Suppressor macrophage treated with lipopolysaccharide for 4 hours (primary cell): ENCODE data around the gene MPZL2.

ENCODE experiments used
- DNase-seq: peaks from one replicate; pipeline ENCODE4 v3.0.0-alpha.2; 2020

Gene MPZL2

DNA sequence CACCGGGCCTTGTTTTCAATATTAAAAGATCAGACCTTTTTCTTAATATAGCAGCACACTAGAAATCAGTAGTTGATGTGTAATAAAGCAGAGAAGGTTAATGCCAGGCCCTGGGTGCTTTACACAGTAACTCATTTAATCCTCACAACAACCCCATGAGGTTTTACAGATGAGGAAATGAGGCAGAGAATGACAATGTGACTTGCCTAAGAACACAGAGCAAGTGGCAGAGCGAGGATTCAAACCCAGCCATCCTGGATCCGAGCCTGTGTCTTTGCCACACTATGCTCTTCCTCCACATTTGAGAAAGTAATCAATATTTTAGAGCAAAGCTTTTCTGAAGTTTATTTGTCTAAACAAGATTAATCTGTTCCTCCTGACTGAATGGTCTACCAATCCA, 46.5 kb downstream of the MPZL2 start:
- DNase-seq = no peak

- DNase-seq = peak; percentile 62
These were observed 47.2 kb downstream of the MPZL2 start for GRCh38 chr11:118216621-118217481.

GRCh38 chr11:118215765-118216164, 48.3 kb downstream of the MPZL2 start:
- DNase-seq = no peak

- DNase-seq = no peak
These were observed 48.8 kb downstream of the MPZL2 start for GRCh38 chr11:118215262-118215661.

DNA sequence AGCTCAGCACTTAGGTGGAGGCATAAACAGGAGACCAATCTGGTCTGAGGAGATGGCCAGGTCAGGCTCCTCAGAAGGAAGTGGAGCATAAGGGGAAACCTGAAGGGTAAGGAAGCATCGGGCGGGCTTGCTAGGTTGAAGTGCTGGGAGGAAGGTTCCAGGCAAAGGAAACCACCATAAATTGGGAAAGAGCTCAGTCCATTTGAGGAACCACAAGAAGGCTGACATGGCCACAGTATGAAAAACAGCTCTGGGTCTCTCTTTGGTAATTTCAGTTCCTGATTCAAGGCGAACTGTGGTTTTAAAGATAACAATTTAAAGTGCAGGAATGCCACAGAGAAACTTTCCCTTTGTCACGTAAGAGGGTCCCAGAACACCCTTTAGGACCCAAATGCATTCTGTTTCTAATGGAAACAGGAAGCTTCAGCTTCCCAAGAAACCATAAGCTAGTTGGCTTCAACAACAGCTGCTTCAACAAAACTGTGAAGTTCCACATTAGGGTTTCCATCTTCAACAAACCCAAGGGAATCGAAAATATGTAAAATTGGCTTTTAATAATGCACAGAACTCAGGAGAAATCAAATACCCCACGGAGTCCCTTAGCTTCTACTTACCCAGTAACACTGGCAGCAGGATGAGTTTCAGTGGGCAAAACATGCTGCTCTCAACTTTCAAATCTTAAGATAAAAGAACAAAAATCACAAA, 49.7 kb downstream of the MPZL2 start:
- DNase-seq = peak; percentile 92

GRCh38 chr11:118213781-118214180, 50.3 kb downstream of the MPZL2 start:
- no peak for DNase-seq

DNA sequence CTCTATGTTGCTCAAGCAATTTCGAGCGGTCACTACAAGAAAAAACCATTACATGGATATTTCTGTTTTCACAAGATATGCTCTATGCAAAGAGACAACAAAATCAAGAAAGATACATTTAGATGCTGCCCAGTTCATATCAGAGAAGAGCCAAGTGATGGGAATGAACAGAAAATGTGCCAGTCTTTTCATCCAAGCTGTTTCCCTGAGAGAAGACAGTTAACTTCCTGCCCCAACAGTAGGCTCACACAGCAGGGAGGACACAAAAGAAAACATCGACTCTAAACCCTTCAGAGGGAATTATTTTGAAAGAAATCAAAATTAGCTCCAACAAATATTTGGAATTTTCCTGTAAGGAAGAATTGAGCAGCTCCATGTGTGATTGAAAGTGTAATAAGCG, 50.9 kb downstream of the MPZL2 start:
- no peak for DNase-seq

- peak; percentile 49 for DNase-seq
These were observed 51.3 kb downstream of the MPZL2 start for GRCh38 chr11:118212781-118213191.

GRCh38 chr11:118212131-118212725, 51.9 kb downstream of the MPZL2 start:
- no peak for DNase-seq

GRCh38 chr11:118211006-118211405, 53.1 kb downstream of the MPZL2 start:
- DNase-seq = no peak

DNA sequence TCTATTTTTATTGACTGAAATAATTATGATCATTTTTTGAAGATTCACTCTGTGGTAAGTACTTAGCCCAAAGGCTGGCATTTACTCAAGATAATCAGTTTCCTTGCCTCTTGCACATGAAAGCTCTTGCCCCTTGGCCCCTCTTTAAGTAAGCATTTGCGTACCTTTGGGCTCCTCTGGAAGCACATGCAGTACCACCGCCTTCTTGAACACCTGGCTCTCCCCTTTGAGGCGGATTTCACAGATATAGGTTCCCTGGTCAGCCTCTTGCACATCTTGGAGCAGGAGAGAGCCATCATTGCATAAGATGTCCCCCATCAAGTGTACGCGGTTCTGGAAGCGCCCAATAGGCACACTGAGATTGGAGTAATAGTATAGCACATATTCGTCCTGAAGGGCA, 53.8 kb downstream of the MPZL2 start:
- DNase-seq = no peak

DNA sequence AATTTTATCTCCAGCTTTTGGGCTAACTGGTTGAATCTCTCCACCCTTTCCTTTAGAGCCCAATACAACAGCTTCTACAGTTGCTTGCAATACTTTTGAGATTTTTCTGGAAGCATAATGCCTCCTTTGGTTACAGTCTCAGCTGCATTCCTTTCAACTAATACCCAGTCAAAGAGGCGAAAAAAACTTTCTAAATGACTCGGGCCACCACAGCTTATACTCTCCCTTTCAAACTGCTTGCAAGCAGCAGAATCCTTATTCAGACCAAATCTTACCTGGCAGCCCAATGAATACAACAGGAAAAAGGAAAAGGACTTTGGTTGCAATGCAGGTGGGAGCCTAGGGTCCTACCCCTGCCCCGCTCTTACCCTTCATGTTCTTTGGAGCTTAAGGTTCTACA, 55.1 kb downstream of the MPZL2 start:
- no peak for DNase-seq

- no peak for DNase-seq
These were observed 57.0 kb downstream of the MPZL2 start for GRCh38 chr11:118207079-118207478.

GRCh38 chr11:118206391-118207031, 57.6 kb downstream of the MPZL2 start:
- DNase-seq = peak; percentile 83

GRCh38 chr11:118205606-118206378, 58.3 kb downstream of the MPZL2 start:
- no peak for DNase-seq
